PC-3 (cell line): Measurements from ENCODE around the gene NEDD4. TPM values are rescaled to one million over a fixed set of nuclear protein-coding genes. Genes with fewer than 3 reads are reported as not detected.

ENCODE experiments used
- ATAC-seq: fragments of 200-7000 bp; cut with Tn5 transposase; 2 replicates; pipeline ENCODE4 v1.9.1; 2020; ENCODE audit warnings: mild to moderate bottlenecking, moderate library complexity
- BruUV-seq: library from RNA; stranded (reverse); fragments of 400-500 nt; replicated peaks from 2 replicates; lab custom pipeline; 2021; lab: Mats Ljungman, UMichigan
- CTCF ChIA-PET: fragments of 300-600 bp; sonication (Branson Sonifier 250); formaldehyde crosslinking; loops from one replicate; lab custom pipeline; 2022; ENCODE audit warnings: antibody characterized with exemption; lab: Charles Lee
- POLR2A ChIA-PET: fragments of 300-600 bp; sonication (Branson Sonifier 250); formaldehyde crosslinking; loops from one replicate; lab custom pipeline; 2022; ENCODE audit warnings: antibody characterized with exemption; ENCODE audit not compliant: unreplicated experiment; lab: Charles Lee
- DNase-seq: peaks from one replicate; pipeline ENCODE4 v3.0.0-alpha.2; 2015
- H2AFZ ChIP-seq: fragments of 300-600 bp; sonication (generic); 2 replicates; pipeline ENCODE4 v1.6.0; 2016; ENCODE audit warnings: antibody characterized with exemption, low read length
- H3F3A ChIP-seq: fragments of 300-600 bp; sonication (generic); one replicate; pipeline ENCODE4 v1.6.0; 2017; ENCODE audit warnings: antibody characterized with exemption, low read length, control low read depth, mild to moderate bottlenecking; ENCODE audit not compliant: unreplicated experiment
- H3K27ac ChIP-seq: fragments of 300-600 bp; sonication (generic); 2 replicates; pipeline ENCODE4 v1.5.1; 2016; ENCODE audit warnings: mild to moderate bottlenecking, low read length
- H3K27me3 ChIP-seq: fragments of 300-600 bp; sonication (generic); 2 replicates; pipeline ENCODE4 v1.6.1; 2016; ENCODE audit warnings: low read length, mixed read lengths
- H3K36me3 ChIP-seq: fragments of 300-600 bp; sonication (generic); 2 replicates; pipeline ENCODE4 v1.6.1; 2016; ENCODE audit warnings: low read depth, mixed run types, low read length, mixed read lengths
- H3K4me1 ChIP-seq: fragments of 300-600 bp; sonication (generic); 2 replicates; pipeline ENCODE4 v1.5.1; 2016; ENCODE audit warnings: low read length; ENCODE audit not compliant: insufficient read depth
- H3K4me2 ChIP-seq: fragments of 300-600 bp; sonication (generic); 2 replicates; pipeline ENCODE4 v1.6.0; 2016; ENCODE audit warnings: low read length
- H3K4me3 ChIP-seq: fragments of 300-600 bp; sonication (generic); 2 replicates; pipeline ENCODE4 v1.5.1; 2016; ENCODE audit warnings: mild to moderate bottlenecking, low read length, mixed read lengths
- H3K79me2 ChIP-seq: fragments of 300-600 bp; sonication (generic); 2 replicates; pipeline ENCODE4 v1.6.1; 2017; ENCODE audit warnings: low read length, mixed read lengths
- H3K9ac ChIP-seq: fragments of 300-600 bp; sonication (generic); 2 replicates; pipeline ENCODE4 v1.6.0; 2016; ENCODE audit warnings: mild to moderate bottlenecking, low read length
- H3K9me2 ChIP-seq: fragments of 300-600 bp; sonication (generic); replicated peaks from 2 replicates; pipeline ENCODE4 v1.6.1; 2016; ENCODE audit warnings: mixed run types, low read length, mixed read lengths
- H3K9me3 ChIP-seq: fragments of 300-600 bp; sonication (generic); 2 replicates; pipeline ENCODE4 v1.6.1; 2016; ENCODE audit warnings: low read length, mixed read lengths
- H4K20me1 ChIP-seq: fragments of 300-600 bp; sonication (generic); 2 replicates; pipeline ENCODE4 v1.6.1; 2016; ENCODE audit warnings: low read length, mixed read lengths
- CTCF ChIP-seq: fragments of 300-600 bp; sonication (generic); conservative IDR thresholded peaks from 2 replicates; pipeline ENCODE4 v1.5.1; 2017; ENCODE audit warnings: antibody characterized with exemption, low read depth, mild to moderate bottlenecking, low read length
- EZH2 ChIP-seq: fragments of 300-600 bp; sonication (generic); IDR thresholded peaks from one replicate; pipeline ENCODE4 v1.6.1; 2017; ENCODE audit warnings: antibody characterized with exemption, mild to moderate bottlenecking, low read length; ENCODE audit not compliant: unreplicated experiment
- EZH2phosphoT487 ChIP-seq: fragments of 300-600 bp; sonication (generic); IDR thresholded peaks from 2 replicates; pipeline ENCODE4 v1.6.1; 2018; ENCODE audit warnings: mild to moderate bottlenecking, antibody characterized with exemption, low read length, borderline replicate concordance
- intact Hi-C: fragments of 100-400 bp; cut with micrococcal nuclease; formaldehyde crosslinking; loops from 2 replicates; pipeline ENCODE4 v1.9.0; 2023
- total RNA-seq: library from RNA; depleted of rRNA; stranded (reverse); fragments of >200 nt; gene quantifications from 2 replicates; pipeline ENCODE4 v1.2.3, GENCODE V29; 2014

NEDD4 gene
- total RNA-seq, 1 experiment from 2014 or later, result 9.6 TPM

- intact Hi-C loops, result no loop called here
- Histone ChIP-seq H2AFZ (no peak overlapping the region), H3K9me3 (no peaks in the 10 kb centered on the region), H3K4me2 (no peak overlapping the region), H3K9ac (no peak overlapping the region), H4K20me1 (no peaks in the 10 kb centered on the region), H3K4me3 (no peak overlapping the region), H3K36me3 (no peaks in the 10 kb centered on the region), H3K4me1 (no peaks in the 10 kb centered on the region), H3F3A (no peaks in the 10 kb centered on the region), H3K79me2 (no peaks in the 10 kb centered on the region), H3K9me2 (no peaks in the 10 kb centered on the region), H3K27ac (no peak overlapping the region), H3K27me3 (no peaks in the 10 kb centered on the region)
- DNase-seq (no peak), ATAC-seq (no peak)
- no TSS peak for BruUV-seq
- ChIA-PET CTCF (no interaction called here), POLR2A (no interaction called here)
- TF ChIP-seq EZH2, result no peak
- no peak for TF ChIP-seq EZH2phosphoT487
- TF ChIP-seq CTCF, result no peak
These were observed 32.5 kb downstream of the NEDD4 start for GRCh38 chr15:55960946-55961345.

- DNase-seq, result no peak
- Histone ChIP-seq H2AFZ (no peak overlapping the region), H3K27me3 (no peaks in the 10 kb centered on the region), H3K79me2 (no peaks in the 10 kb centered on the region), H3K4me2 (no peak overlapping the region), H4K20me1 (no peaks in the 10 kb centered on the region), H3K4me3 (no peak overlapping the region), H3K9me2 (no peaks in the 10 kb centered on the region), H3F3A (no peaks in the 10 kb centered on the region), H3K27ac (no peak overlapping the region), H3K9me3 (no peaks in the 10 kb centered on the region), H3K4me1 (no peaks in the 10 kb centered on the region), H3K36me3 (no peaks in the 10 kb centered on the region), H3K9ac (no peak overlapping the region)
- BruUV-seq, result no TSS peak
- ChIA-PET POLR2A (no interaction called here), CTCF (no interaction called here)
- intact Hi-C loops, result no loop called here
- ATAC-seq, result no peak
- TF ChIP-seq EZH2phosphoT487 (no peak), CTCF (no peak), EZH2 (no peak)
These were observed 33.5 kb downstream of the NEDD4 start for GRCh38 chr15:55959744-55960447.

GRCh38 chr15:55958349-55958748 lies 35.1 kb downstream of the NEDD4 start:
- no peak overlapping the region for H3K9ac ChIP-seq
- H3K4me1 ChIP-seq, result no peaks in the 10 kb centered on the region
- ChIA-PET POLR2A (no interaction called here), CTCF (no interaction called here)
- no peak for ATAC-seq
- no peak overlapping the region for H3K27ac ChIP-seq
- H3K27me3 ChIP-seq, result no peaks in the 10 kb centered on the region
- intact Hi-C loops, result no loop called here
- no TSS peak for BruUV-seq
- H3K9me2 ChIP-seq, result no peaks in the 10 kb centered on the region
- H3K4me3 ChIP-seq, result no peak overlapping the region
- H2AFZ ChIP-seq, result no peak overlapping the region
- no peaks in the 10 kb centered on the region for H3F3A ChIP-seq
- no peak for DNase-seq
- H3K79me2 ChIP-seq, result no peaks in the 10 kb centered on the region
- TF ChIP-seq CTCF (no peak), EZH2phosphoT487 (no peak), EZH2 (no peak)
- H3K9me3 ChIP-seq, result no peaks in the 10 kb centered on the region
- H4K20me1 ChIP-seq, result no peaks in the 10 kb centered on the region
- H3K4me2 ChIP-seq, result no peak overlapping the region
- no peaks in the 10 kb centered on the region for H3K36me3 ChIP-seq
